ENCODE data around the gene SMIM24. TPM values are rescaled to one million over a fixed set of nuclear protein-coding genes. Genes with fewer than 3 reads are reported as not detected.

SMIM24 gene
- total and polyA plus RNA-seq, 9 of the 15 experiments (the other 6 are each of a cell fraction or from before 2014, with no cell fraction given), result 0.45 to 12.3 (median 1.4) TPM; not detected in 1

DNA sequence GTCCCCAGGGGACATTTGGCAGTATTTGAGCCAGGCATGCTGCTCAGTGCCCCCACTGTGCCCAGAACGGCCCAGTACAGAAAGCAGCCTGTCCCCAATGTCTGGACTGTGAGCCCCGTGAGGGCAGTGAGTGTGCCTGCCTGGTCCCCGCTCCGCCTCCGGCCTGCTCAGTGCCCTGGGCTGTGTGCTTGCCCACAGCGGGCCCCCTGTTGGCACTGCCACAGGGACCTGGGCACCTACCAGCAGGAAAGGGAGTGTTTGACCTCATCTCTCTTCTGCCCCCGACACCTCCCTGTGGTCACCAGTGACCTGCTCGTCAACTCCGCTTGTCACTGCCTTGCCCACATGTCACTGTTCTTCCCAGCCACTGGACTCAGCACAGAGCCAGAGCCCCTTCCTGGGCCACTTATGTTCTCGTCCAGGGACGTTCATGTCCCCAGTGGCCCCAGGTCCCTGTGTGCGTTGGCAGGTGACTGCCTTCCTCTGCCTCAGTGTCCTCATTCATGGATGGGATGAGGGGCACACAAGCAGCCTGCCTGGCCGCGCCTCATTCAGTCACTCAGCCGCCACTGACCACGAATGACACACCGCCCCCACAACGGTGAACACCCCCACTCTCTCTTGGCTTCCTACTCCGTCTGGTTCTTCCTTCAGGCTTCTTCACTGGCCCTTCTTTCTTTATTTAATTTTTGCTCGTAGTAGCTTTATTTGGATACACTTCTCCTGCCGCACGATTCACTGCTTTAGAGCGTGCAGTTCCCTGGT lies 28.6 kb upstream of the SMIM24 start:
- Histone ChIP-seq H3K27ac (ENCODE audit: extremely low read depth, low read depth, low read length) (peak overlapping the region; percentile 30; the same call in 1 of the 3 replicates), H3K9me1 (ENCODE audit: control insufficient read depth, insufficient read depth, low read length) (peaks cover 14% of the 10 kb centered on the region), H3K9ac (ENCODE audit: insufficient read depth in 1 of 2, low read depth in 2 of 2, low read length in 2 of 2) (peak overlapping the region in 1 of 2 experiments; percentile 53; a peak in 2 of 4 replicates), H3K4me3 (no peak overlapping the region), H3K4me1 (replicated peaks in 1 of 2; ENCODE audit: control insufficient read depth in 2 of 2, insufficient read depth in 2 of 2, low read length in 2 of 2) (peaks cover 17 to 85% of the 10 kb centered on the region in 2 experiments; a peak in 4 of 5 replicates), H3K4me2 (ENCODE audit: insufficient read depth, low read length) (no peak overlapping the region), H3K36me3 (ENCODE audit: control insufficient read depth, insufficient read depth, low read length) (peaks cover 38% of the 10 kb centered on the region; the same call in 2 of the 3 replicates), H2AFZ (ENCODE audit: low read depth, low read length) (no peak overlapping the region), H3K9me3 (replicated peaks; ENCODE audit: control insufficient read depth, insufficient read depth, low read depth, low read length) (no peaks in the 10 kb centered on the region), H3K79me2 (ENCODE audit: control insufficient read depth, insufficient read depth, low read length) (peaks cover 80% of the 10 kb centered on the region), H3K27me3 (ENCODE audit: control insufficient read depth in 2 of 2, insufficient read depth in 2 of 2, low read length in 2 of 2) (no peaks in the 10 kb centered on the region), H4K20me1 (replicated peaks; ENCODE audit: control insufficient read depth, insufficient read depth, low read length) (peaks cover 52% of the 10 kb centered on the region)
- FAIRE-seq, result no peak
- in situ Hi-C loops (cut with MboI) (no loop called here), intact Hi-C loops (cut with micrococcal nuclease) (no loop called here)
- TF ChIP-seq ELF1 (tag; IDR thresholded peaks at IDR 0.05) (no peak), POLR2A (conservative IDR thresholded peaks at IDR 0.05) (no peak), RBFOX2 (IDR thresholded peaks at IDR 0.05; ENCODE audit: low read depth, low read length) (peak; percentile 39; the same call in 1 of the 2 replicates), ZNF146 (CRISPR knock-in tag; IDR thresholded peaks at IDR 0.05; ENCODE audit: unreplicated experiment) (no peak), ATF1 (CRISPR knock-in tag; IDR thresholded peaks at IDR 0.05) (no peak), ATF1 (tag; IDR thresholded peaks at IDR 0.05) (no peak), EGR1 (conservative IDR thresholded peaks at IDR 0.05) (peak; percentile 81), ZNF696 (CRISPR knock-in tag; conservative IDR thresholded peaks at IDR 0.05) (no peak), POLR2G (IDR thresholded peaks at IDR 0.05; ENCODE audit: low read depth, low read length) (0 out of 2 replicates have a peak, but pooled peaks have one; percentile 22), NUFIP1 (IDR thresholded peaks at IDR 0.05; ENCODE audit: partially characterized antibody) (no peak)
- TF ChIP-seq, protein P1, sequence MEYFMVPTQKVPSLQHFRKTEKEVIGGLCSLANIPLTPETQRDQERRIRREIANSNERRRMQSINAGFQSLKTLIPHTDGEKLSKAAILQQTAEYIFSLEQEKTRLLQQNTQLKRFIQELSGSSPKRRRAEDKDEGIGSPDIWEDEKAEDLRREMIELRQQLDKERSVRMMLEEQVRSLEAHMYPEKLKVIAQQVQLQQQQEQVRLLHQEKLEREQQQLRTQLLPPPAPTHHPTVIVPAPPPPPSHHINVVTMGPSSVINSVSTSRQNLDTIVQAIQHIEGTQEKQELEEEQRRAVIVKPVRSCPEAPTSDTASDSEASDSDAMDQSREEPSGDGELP (CRISPR knock-in tag; IDR thresholded peaks at IDR 0.05; ENCODE audit: borderline replicate concordance), result 0 out of 2 replicates have a peak, but pooled peaks have one; percentile 9
- TF ChIP-seq, protein P2, sequence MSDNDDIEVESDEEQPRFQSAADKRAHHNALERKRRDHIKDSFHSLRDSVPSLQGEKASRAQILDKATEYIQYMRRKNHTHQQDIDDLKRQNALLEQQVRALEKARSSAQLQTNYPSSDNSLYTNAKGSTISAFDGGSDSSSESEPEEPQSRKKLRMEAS (CRISPR knock-in tag; IDR thresholded peaks at IDR 0.05), result peak; percentile 36; the same call in 1 of the 2 replicates
- TF ChIP-seq, protein P3, sequence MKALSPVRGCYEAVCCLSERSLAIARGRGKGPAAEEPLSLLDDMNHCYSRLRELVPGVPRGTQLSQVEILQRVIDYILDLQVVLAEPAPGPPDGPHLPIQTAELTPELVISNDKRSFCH (CRISPR knock-in tag; IDR thresholded peaks at IDR 0.05), result no peak
- TF ChIP-seq, protein P3 (tag; IDR thresholded peaks at IDR 0.05), result no peak
- TF ChIP-seq, protein P4, sequence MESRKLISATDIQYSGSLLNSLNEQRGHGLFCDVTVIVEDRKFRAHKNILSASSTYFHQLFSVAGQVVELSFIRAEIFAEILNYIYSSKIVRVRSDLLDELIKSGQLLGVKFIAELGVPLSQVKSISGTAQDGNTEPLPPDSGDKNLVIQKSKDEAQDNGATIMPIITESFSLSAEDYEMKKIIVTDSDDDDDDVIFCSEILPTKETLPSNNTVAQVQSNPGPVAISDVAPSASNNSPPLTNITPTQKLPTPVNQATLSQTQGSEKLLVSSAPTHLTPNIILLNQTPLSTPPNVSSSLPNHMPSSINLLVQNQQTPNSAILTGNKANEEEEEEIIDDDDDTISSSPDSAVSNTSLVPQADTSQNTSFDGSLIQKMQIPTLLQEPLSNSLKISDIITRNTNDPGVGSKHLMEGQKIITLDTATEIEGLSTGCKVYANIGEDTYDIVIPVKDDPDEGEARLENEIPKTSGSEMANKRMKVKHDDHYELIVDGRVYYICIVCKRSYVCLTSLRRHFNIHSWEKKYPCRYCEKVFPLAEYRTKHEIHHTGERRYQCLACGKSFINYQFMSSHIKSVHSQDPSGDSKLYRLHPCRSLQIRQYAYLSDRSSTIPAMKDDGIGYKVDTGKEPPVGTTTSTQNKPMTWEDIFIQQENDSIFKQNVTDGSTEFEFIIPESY (CRISPR knock-in tag; IDR thresholded peaks at IDR 0.05), result peak; percentile 63
- ChIA-PET POLR2A (interaction anchor here (1.4 kb wide), 1 partner anchor 12 kb away, joined by 4 read pairs; no protein-coding TSS in a partner anchor), CTCF (ENCODE audit: low intra/inter-chr PET ratio) (no interaction called here)
- DNase-seq (ENCODE audit: extremely low read depth in 1 of 4, low spot score in 3 of 4), result peak in 1 of 4 experiments; percentile 25
- 76% methylated on average over 19 of the region's 23 CpGs for WGBS (ENCODE audit: insufficient coverage, low coverage, missing lambda C conversion rate)
- no TSS peak for BruUV-seq (replicated peaks)
- no peak for ATAC-seq
